Natural killer cell (primary cell): ENCODE measurements around the gene TBL1XR1. TPM values are rescaled to one million over a fixed set of nuclear protein-coding genes. Genes with fewer than 3 reads are reported as not detected.

Experiments
- ATAC-seq, 3 donors: fragments of 150-1000 bp in 2 of 3; fragments of 200-7000 bp in 1 of 3; cut with Tn5 transposase; 1 replicate in 1 of 3; 2 replicates in 2 of 3; pipeline ENCODE4 v1.10.0; 2021; ENCODE audit warnings: mild to moderate bottlenecking in 2 of 3, moderate library complexity in 2 of 3
- DNase-seq, 2 donors: peaks; one replicate each; pipeline versions ENCODE4 v3.0.0 to v3.0.0-alpha.2; 2013 to 2021; ENCODE audit warnings: mixed read lengths in 1 of 2
- H3K27ac ChIP-seq: one replicate; pipeline ENCODE4 v1.5.1; 2013; ENCODE audit warnings: mild to moderate bottlenecking, low read length
- H3K27me3 ChIP-seq: one replicate; pipeline ENCODE4 v1.6.1; 2013; ENCODE audit warnings: low read length; ENCODE audit not compliant: control insufficient read depth, insufficient read depth
- H3K36me3 ChIP-seq: one replicate; pipeline ENCODE4 v1.6.1; 2013; ENCODE audit warnings: low read length; ENCODE audit not compliant: control insufficient read depth, insufficient read depth
- H3K4me1 ChIP-seq: one replicate; pipeline ENCODE4 v1.6.1; 2013; ENCODE audit warnings: low read length; ENCODE audit not compliant: control insufficient read depth, insufficient read depth
- H3K4me3 ChIP-seq: one replicate; pipeline ENCODE4 v1.5.1; 2013; ENCODE audit warnings: low read length
- H3K9me3 ChIP-seq: one replicate; pipeline ENCODE4 v1.6.1; 2013; ENCODE audit warnings: low read length; ENCODE audit not compliant: control insufficient read depth, insufficient read depth
- H3K27ac Mint-ChIP-seq, 2 donors: one replicate each; pipeline ENCODE4 v1.8.0; 2022; ENCODE audit warnings: mild to moderate bottlenecking in 2 of 2, mixed read lengths in 2 of 2, moderate library complexity in 1 of 2
- H3K27me3 Mint-ChIP-seq, 2 donors: one replicate each; pipeline ENCODE4 v1.8.0; 2022; ENCODE audit warnings: low read depth in 2 of 2, mixed read lengths in 2 of 2
- H3K36me3 Mint-ChIP-seq: one replicate; pipeline ENCODE4 v1.8.0; 2022; ENCODE audit warnings: mixed read lengths
- H3K4me1 Mint-ChIP-seq, 2 donors: one replicate each; pipeline ENCODE4 v1.8.0; 2022; ENCODE audit warnings: mixed read lengths in 2 of 2
- H3K4me3 Mint-ChIP-seq: one replicate; pipeline ENCODE4 v1.8.0; 2022; ENCODE audit warnings: mild to moderate bottlenecking, moderate library complexity, mixed read lengths
- H3K9me3 Mint-ChIP-seq, 2 donors: one replicate each; pipeline ENCODE4 v1.8.0; 2022; ENCODE audit warnings: mixed read lengths in 2 of 2
- WGBS: methylation state at CpG from one replicate; pipeline ENCODE4 v1.1.7; 2013; ENCODE audit warnings: missing lambda C conversion rate; ENCODE audit not compliant: insufficient coverage; 5-methylcytosine and 5-hydroxymethylcytosine counted together
- intact Hi-C: fragments of 100-400 bp; cut with micrococcal nuclease; formaldehyde crosslinking; loops from one replicate; pipeline ENCODE4 v1.14.2; 2022
- total RNA-seq, 4 donors: library from RNA; stranded (reverse); fragments of 120-200 nt in 1 of 4; gene quantifications; one replicate each; pipeline versions ENCODE4 v1.2.3 to v1.2.4, GENCODE V29; 2013 to 2022
- TF ChIP-seq, protein P1 (sequence below): fragments of 200-600 bp; IDR thresholded peaks from one replicate; pipeline ENCODE4 v1.8.0; 2022; ENCODE audit warnings: antibody characterized with exemption

The TBL1XR1 gene
- total RNA-seq, 3 donors from 2014 or later (not counting 1 experiment from before 2014, with no cell fraction given), result 74.6 to 118 (median 81.7) TPM

DNA sequence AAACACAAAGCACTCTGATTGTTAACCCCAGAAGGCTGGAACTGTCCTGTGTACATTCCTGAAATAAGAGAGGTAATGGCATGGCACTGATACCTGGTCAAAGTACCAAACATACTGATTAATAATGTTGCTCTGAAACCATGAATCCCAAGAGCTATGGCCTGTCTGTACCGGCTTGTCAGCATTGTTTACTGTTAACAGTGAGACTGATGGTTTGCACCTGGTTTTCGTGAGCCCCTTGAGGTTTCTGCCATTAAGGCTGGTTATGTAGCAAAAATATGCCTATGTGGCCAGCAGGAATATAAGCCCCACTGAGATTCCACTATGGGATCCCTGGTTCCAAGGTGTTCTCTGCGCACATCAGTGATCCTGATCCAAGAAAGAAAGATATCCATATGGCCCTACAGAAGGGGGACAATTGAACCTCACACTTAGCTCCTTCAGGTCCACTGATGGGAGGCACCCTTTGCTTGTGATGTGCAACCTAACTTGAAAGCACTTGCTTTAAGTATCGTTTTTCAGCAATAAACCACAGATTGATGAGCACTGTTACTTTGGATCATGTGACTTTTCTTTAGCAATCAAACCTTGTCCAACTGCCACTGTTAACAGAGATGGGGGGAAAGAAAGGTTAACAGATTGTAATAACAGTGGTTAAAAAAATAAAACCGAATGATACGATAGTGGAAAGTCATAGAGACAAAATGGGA is 65.2 kb downstream of the TBL1XR1 start:
- DNase-seq (no peak), ATAC-seq (peak in 1 of 3 donors; percentile 67)
- no peaks in the 10 kb centered on the region for H3K9me3 ChIP-seq
- H3K27ac ChIP-seq, result no peak overlapping the region
- no peak overlapping the region for H3K4me3 ChIP-seq
- TF ChIP-seq, protein P1, sequence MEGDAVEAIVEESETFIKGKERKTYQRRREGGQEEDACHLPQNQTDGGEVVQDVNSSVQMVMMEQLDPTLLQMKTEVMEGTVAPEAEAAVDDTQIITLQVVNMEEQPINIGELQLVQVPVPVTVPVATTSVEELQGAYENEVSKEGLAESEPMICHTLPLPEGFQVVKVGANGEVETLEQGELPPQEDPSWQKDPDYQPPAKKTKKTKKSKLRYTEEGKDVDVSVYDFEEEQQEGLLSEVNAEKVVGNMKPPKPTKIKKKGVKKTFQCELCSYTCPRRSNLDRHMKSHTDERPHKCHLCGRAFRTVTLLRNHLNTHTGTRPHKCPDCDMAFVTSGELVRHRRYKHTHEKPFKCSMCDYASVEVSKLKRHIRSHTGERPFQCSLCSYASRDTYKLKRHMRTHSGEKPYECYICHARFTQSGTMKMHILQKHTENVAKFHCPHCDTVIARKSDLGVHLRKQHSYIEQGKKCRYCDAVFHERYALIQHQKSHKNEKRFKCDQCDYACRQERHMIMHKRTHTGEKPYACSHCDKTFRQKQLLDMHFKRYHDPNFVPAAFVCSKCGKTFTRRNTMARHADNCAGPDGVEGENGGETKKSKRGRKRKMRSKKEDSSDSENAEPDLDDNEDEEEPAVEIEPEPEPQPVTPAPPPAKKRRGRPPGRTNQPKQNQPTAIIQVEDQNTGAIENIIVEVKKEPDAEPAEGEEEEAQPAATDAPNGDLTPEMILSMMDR, result no peak
- WGBS, result 63% methylated on average over 6 of the region's 6 CpGs
- intact Hi-C loops, result no loop called here
- H3K27me3 ChIP-seq, result no peaks in the 10 kb centered on the region
- H3K4me1 ChIP-seq, result peaks cover 9% of the 10 kb centered on the region
- H3K27me3 Mint-ChIP-seq, result no peaks in the 10 kb centered on the region
- peak overlapping the region; percentile 2 for H3K4me3 Mint-ChIP-seq
- no peaks in the 10 kb centered on the region for H3K36me3 ChIP-seq
- no peaks in the 10 kb centered on the region for H3K36me3 Mint-ChIP-seq
- no peaks in the 10 kb centered on the region for H3K9me3 Mint-ChIP-seq
- H3K27ac Mint-ChIP-seq, result peak overlapping the region; percentile 22 to 87
- peaks cover 66 to 72% of the 10 kb centered on the region in 2 donors for H3K4me1 Mint-ChIP-seq

GRCh38 chr3:177127008-177127407 is 70.3 kb downstream of the TBL1XR1 start:
- Histone ChIP-seq H3K27me3 (no peaks in the 10 kb centered on the region), H3K4me3 (no peak overlapping the region), H3K27ac (no peak overlapping the region), H3K9me3 (no peaks in the 10 kb centered on the region), H3K36me3 (no peaks in the 10 kb centered on the region), H3K4me1 (peaks cover 6% of the 10 kb centered on the region)
- DNase-seq (no peak), ATAC-seq (no peak)
- Mint-ChIP-seq H3K4me1 (peaks cover 68 to 79% of the 10 kb centered on the region in 2 donors), H3K9me3 (no peaks in the 10 kb centered on the region), H3K27me3 (no peaks in the 10 kb centered on the region), H3K27ac (peak overlapping the region; percentile 16 to 28), H3K4me3 (no peak overlapping the region), H3K36me3 (no peaks in the 10 kb centered on the region)
- 100% methylated on average over 1 of the region's 2 CpGs for WGBS
- intact Hi-C loops, result no loop called here
- TF ChIP-seq, protein P1, result no peak

DNA sequence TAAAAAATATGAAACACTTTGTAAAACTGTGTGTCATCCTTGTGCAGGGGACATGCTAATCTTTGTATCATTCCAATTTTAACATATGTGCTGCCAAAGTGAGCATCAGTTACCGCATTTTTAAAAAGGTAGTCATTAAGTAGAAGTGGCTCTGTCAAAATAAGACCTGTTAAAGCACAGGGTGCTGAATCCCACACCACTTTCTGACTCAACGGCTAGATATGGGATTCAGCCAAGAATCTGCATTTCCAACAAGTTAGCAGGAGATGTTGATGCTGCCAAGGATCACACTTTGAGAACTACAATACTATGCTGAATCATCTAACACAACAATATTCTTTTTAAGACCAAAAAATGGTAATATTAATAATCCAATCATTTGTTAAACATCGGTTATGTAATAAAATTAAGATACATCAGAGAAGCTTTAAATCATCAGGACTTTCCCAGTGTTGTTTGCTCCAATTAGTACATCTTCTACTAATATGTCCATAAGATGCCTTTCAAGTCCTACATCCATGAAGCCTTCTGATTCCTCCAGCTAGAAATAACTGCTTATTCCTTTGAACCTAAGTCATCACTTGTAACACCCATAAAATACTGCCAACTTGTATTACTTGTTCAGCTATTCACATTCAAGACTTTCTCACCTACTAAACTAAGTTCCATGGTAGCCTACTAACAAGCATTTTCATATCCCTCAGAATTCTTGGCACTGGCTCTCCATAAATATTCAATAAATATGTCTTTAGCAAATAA is 71.1 kb downstream of the TBL1XR1 start:
- H3K36me3 ChIP-seq, result no peaks in the 10 kb centered on the region
- ATAC-seq (no peak), DNase-seq (no peak)
- H3K27me3 ChIP-seq, result no peaks in the 10 kb centered on the region
- H3K4me1 Mint-ChIP-seq, result peaks cover 67 to 83% of the 10 kb centered on the region in 2 donors
- intact Hi-C loops, result no loop called here
- TF ChIP-seq, protein P1, result no peak
- no peaks in the 10 kb centered on the region for H3K36me3 Mint-ChIP-seq
- H3K27ac ChIP-seq, result no peak overlapping the region
- H3K27me3 Mint-ChIP-seq, result no peaks in the 10 kb centered on the region
- H3K4me1 ChIP-seq, result no peaks in the 10 kb centered on the region
- H3K4me3 Mint-ChIP-seq, result no peak overlapping the region
- 94% methylated on average over 3 of the region's 3 CpGs for WGBS
- H3K9me3 Mint-ChIP-seq, result no peaks in the 10 kb centered on the region
- H3K9me3 ChIP-seq, result no peaks in the 10 kb centered on the region
- H3K27ac Mint-ChIP-seq, result peak overlapping the region in 1 of 2 donors; percentile 15
- no peak overlapping the region for H3K4me3 ChIP-seq
